K562 (cell line): ENCODE results near the gene MICAL2. TPM values are rescaled to one million over a fixed set of nuclear protein-coding genes. Genes with fewer than 3 reads are reported as not detected.

Source experiments
- ATAC-seq: fragments of 200-7000 bp; cut with Tn5 transposase; 3 replicates; pipeline ENCODE4 v1.9.1; 2020; ENCODE audit warnings: moderate library complexity
- BruUV-seq: library from RNA; stranded (reverse); fragments of 400-500 nt; replicated peaks from 2 replicates; lab custom pipeline; 2021; lab: Mats Ljungman, UMichigan
- CTCF ChIA-PET: fragments of 300-600 bp; formaldehyde crosslinking; extraction: SDS; loops from one replicate; lab custom pipeline; 2021; ENCODE audit warnings: low intra/inter-chr PET ratio; lab: Yijun Ruan, JAX
- POLR2A ChIA-PET: fragments of 300-600, 350-650 bp; sonication (Branson Sonifier 250); formaldehyde crosslinking; extraction: SDS; loops from one replicate; lab custom pipeline; 2021; ENCODE audit warnings: antibody characterized with exemption, inconsistent platforms; lab: Yijun Ruan, JAX
- DNase-seq, 4 experiments: peaks; one replicate each; pipeline versions ENCODE4 v3.0.0 to v3.0.0-alpha.2; 2011 to 2018; ENCODE audit warnings: low spot score in 3 of 4, mixed read lengths in 3 of 4; ENCODE audit errors: extremely low read depth in 1 of 4
- FAIRE-seq: peaks from 2 replicates; lab custom pipeline; 2011; peaks lifted over from hg19 to GRCh38; lab: Jason Lieb, UNC
- H2AFZ ChIP-seq: 2 replicates; pipeline ENCODE4 v1.6.0; 2011; ENCODE audit warnings: low read depth, low read length, control low read depth, inconsistent platforms
- H3K27ac ChIP-seq: fragments of 200-600 bp; 3 replicates; pipeline ENCODE4 v1.8.0; 2011; ENCODE audit warnings: low read depth, mild to moderate bottlenecking, control low read depth, inconsistent platforms, low read length, moderate library complexity, mixed read lengths; ENCODE audit errors: extremely low read depth
- H3K27me3 ChIP-seq, 2 experiments: fragments of 300-600 bp in 1 of 2; 2 replicates in 1 of 2; 3 replicates in 1 of 2; pipeline versions ENCODE4 v1.6.0 to v1.8.0; 2011; ENCODE audit warnings: inconsistent platforms in 2 of 2, low read length in 2 of 2, mild to moderate bottlenecking in 1 of 2, mixed read lengths in 1 of 2, moderate library complexity in 1 of 2; ENCODE audit not compliant: control insufficient read depth in 2 of 2, insufficient read depth in 2 of 2
- H3K36me3 ChIP-seq: fragments of 300-600 bp; 3 replicates; pipeline ENCODE4 v1.8.0; 2011; ENCODE audit warnings: mild to moderate bottlenecking, low read length, inconsistent platforms; ENCODE audit not compliant: control insufficient read depth, insufficient read depth
- H3K4me1 ChIP-seq, 2 experiments: fragments of 200-600 bp in 1 of 2; replicated peaks in 1 of 2; 2 replicates in 1 of 2; 3 replicates in 1 of 2; pipeline versions ENCODE4 v1.5.1 to v1.8.0; 2011; ENCODE audit warnings: inconsistent platforms in 2 of 2, low read length in 2 of 2, mild to moderate bottlenecking in 1 of 2, mixed read lengths in 1 of 2, moderate library complexity in 1 of 2; ENCODE audit not compliant: control insufficient read depth in 2 of 2, insufficient read depth in 2 of 2
- H3K4me2 ChIP-seq: 2 replicates; pipeline ENCODE4 v1.6.1; 2011; ENCODE audit warnings: low read length, control low read depth, inconsistent platforms, mixed read lengths; ENCODE audit not compliant: insufficient read depth
- H3K4me3 ChIP-seq: fragments of 200-600 bp; sonication (generic), shearing (Covaris generic); 2 replicates; pipeline ENCODE4 v1.5.1; 2016; ENCODE audit warnings: control low read depth, inconsistent platforms
- H3K79me2 ChIP-seq: fragments of 200-600 bp; 3 replicates; pipeline ENCODE4 v1.8.0; 2011; ENCODE audit warnings: low read length, inconsistent platforms; ENCODE audit not compliant: control insufficient read depth, insufficient read depth
- H3K9ac ChIP-seq, 2 experiments: 2 replicates each; pipeline versions ENCODE4 v1.6.0 to v1.6.1; 2011; ENCODE audit warnings: low read depth in 2 of 2, low read length in 2 of 2, control low read depth in 1 of 2, inconsistent platforms in 1 of 2, mild to moderate bottlenecking in 1 of 2, mixed read lengths in 1 of 2; ENCODE audit not compliant: insufficient read depth in 1 of 2
- H3K9me1 ChIP-seq: one replicate; pipeline ENCODE4 v1.6.0; 2011; ENCODE audit warnings: inconsistent platforms, mild to moderate bottlenecking, low read length, moderate library complexity; ENCODE audit not compliant: control insufficient read depth, insufficient read depth
- H3K9me3 ChIP-seq: replicated peaks from 2 replicates; pipeline ENCODE4 v1.5.1; 2011; ENCODE audit warnings: low read depth, low read length, inconsistent platforms; ENCODE audit not compliant: control insufficient read depth, insufficient read depth
- H4K20me1 ChIP-seq: replicated peaks from 2 replicates; pipeline ENCODE4 v1.6.1; 2011; ENCODE audit warnings: low read length, inconsistent platforms, mixed read lengths; ENCODE audit not compliant: control insufficient read depth, insufficient read depth
- EZH2 ChIP-seq: IDR thresholded peaks from 2 replicates; pipeline ENCODE4 v1.6.1; 2012; ENCODE audit warnings: low read depth, mild to moderate bottlenecking, inconsistent platforms, low read length, borderline replicate concordance
- TCF3 ChIP-seq: sonication (generic); formaldehyde crosslinking; IDR thresholded peaks from 2 replicates; pipeline ENCODE4 v1.4.0; 2020; ENCODE audit warnings: mild to moderate bottlenecking, missing genetic modification reagents
- YBX1 ChIP-seq: fragments of 450-650 bp; IDR thresholded peaks from 2 replicates; pipeline ENCODE4 v1.7.1; 2016; ENCODE audit warnings: mild to moderate bottlenecking
- WGBS: fragments of 100-300 bp; shearing (Covaris generic); methylation state at CpG from one replicate; pipeline ENCODE4 v1.1.6; 2016; ENCODE audit warnings: low coverage, mixed read lengths; ENCODE audit not compliant: insufficient coverage; ENCODE audit errors: missing lambda C conversion rate; 5-methylcytosine and 5-hydroxymethylcytosine counted together
- in situ Hi-C: fragments of 300-500 bp; cut with MboI; formaldehyde crosslinking; loops from 4 replicates; pipeline ENCODE4 v1.15.0; 2018; ENCODE audit warnings: inconsistent platforms, mixed read lengths
- intact Hi-C: fragments of 100-400 bp; cut with micrococcal nuclease; formaldehyde crosslinking; loops from 2 replicates; pipeline ENCODE4 v1.14.2; 2022
- polyA plus RNA-seq, 8 experiments: library from polyadenylated mRNA; depleted of rRNA in 4 of 8; stranded (reverse) in 5 of 8; unstranded in 3 of 8; fragments of >200 nt; fragmentation: Nextera tagmentation in 2 of 8; fragmentation: Illumina TruSeq in 1 of 8; extraction: Ambion mirVana in 2 of 8; extraction: Trizol in 1 of 8; gene quantifications; 2 replicates each; pipeline versions ENCODE4 v1.2.1 to v1.2.3, GENCODE V29; 2011 to 2014; ENCODE audit warnings: inconsistent platforms in 1 of 8, missing spikeins in 1 of 8
- total RNA-seq, 7 experiments: library from RNA; depleted of rRNA in 6 of 7; stranded (reverse); fragments of >200 nt in 6 of 7; fragmentation: Illumina TruSeq in 2 of 7; extraction: Trizol in 2 of 7; gene quantifications; 2 replicates each; pipeline versions ENCODE4 v1.2.1 to v1.2.3, GENCODE V29; 2011 to 2021; ENCODE audit warnings: low replicate concordance in 1 of 7
- TF ChIP-seq, protein P1 (sequence below), 2 experiments: fragments of 450-650 bp in 1 of 2; sonication (generic) in 1 of 2; formaldehyde crosslinking in 1 of 2; IDR thresholded peaks in 1 of 2; conservative IDR thresholded peaks in 1 of 2; 2 replicates each; pipeline versions ENCODE4 v1.6.1 to v1.8.1; 2016 to 2023; ENCODE audit warnings: mild to moderate bottlenecking in 2 of 2, moderate library complexity in 2 of 2, inconsistent platforms in 1 of 2, missing genetic modification reagents in 1 of 2

Gene MICAL2
- total and polyA plus RNA-seq, 9 of the 15 experiments (the other 6 are each of a cell fraction or from before 2014, with no cell fraction given): 4.7 to 64.2 (median 33.6) TPM

DNA sequence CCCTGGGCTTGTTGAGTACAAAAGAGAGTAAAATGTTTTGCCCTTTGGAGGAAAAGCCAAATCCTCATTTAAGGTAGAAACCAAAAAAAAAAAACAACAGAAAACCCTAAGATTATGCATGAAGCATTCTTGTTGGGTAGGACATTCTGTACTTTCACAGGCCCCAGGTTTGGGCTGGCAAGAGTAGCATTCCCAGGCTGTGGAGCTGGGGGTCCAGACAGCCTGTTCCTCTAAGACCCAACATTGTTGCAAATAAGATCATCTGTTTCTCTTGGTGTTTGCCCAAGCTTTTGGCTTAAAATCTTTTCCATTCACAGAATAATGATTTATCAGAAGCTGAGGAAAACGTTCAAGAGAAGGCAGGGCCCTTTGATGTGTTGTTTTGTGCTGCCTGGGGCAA lies 123.8 kb downstream of the MICAL2 start:
- 21% methylated on average over 1 of the region's 1 CpG for WGBS
- Histone ChIP-seq H3K27ac (no peak overlapping the region), H3K4me2 (no peak overlapping the region), H3K9me3 (no peaks in the 10 kb centered on the region), H3K9ac (no peak overlapping the region; a peak in 1 of 4 replicates), H3K9me1 (no peaks in the 10 kb centered on the region), H3K4me1 (peaks cover 0 to 7% of the 10 kb centered on the region in 2 experiments; a peak in 3 of 5 replicates), H2AFZ (no peak overlapping the region), H3K79me2 (no peaks in the 10 kb centered on the region), H4K20me1 (no peaks in the 10 kb centered on the region), H3K4me3 (no peak overlapping the region), H3K36me3 (peaks cover 47% of the 10 kb centered on the region), H3K27me3 (no peaks in the 10 kb centered on the region)
- in situ Hi-C loops (loop anchor here (5.0 kb wide), 1 partner anchor 147 kb away; no protein-coding TSS in a partner anchor), intact Hi-C loops (no loop called here)
- no peak for FAIRE-seq
- no TSS peak for BruUV-seq
- no peak for DNase-seq
- no peak for ATAC-seq
- ChIA-PET CTCF (interaction anchor here (0.7 to 3.0 kb wide), 2 partner anchors 25 to 186 kb away, joined by 3 to 29 read pairs; no protein-coding TSS in a partner anchor), POLR2A (interaction anchor here (1.3 to 2.0 kb wide), 3 partner anchors 8 to 97 kb away, joined by 3 to 7 read pairs (median 3); no protein-coding TSS in a partner anchor)
- TF ChIP-seq TCF3 (CRISPR knock-in tag) (no peak), YBX1 (no peak)

DNA sequence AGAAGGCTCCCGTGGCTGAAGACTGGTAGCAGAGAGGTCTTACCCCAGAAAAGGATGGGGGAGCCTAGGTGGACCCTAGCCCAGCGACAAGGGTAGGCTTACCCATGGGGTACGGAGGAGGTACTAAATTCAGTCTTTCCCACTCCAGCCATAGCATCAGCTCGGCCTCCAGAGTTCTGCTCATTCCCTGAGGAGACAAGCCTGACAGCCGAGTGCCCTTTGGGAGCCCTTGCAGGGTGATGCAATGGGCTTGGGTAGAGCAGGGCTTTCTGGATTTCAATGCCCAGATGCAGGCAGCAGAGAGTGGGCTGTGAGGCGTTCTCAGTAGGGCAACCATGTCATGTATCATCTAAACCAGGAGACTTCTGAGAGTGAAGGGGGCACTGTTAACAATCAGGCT lies 124.7 kb downstream of the MICAL2 start:
- 68% methylated on average over 4 of the region's 6 CpGs for WGBS
- no peaks in the 10 kb centered on the region for H3K9me3 ChIP-seq
- peaks cover 49% of the 10 kb centered on the region for H3K36me3 ChIP-seq
- H2AFZ ChIP-seq: no peak overlapping the region
- intact Hi-C loops: loop anchor here (5.0 kb wide), 1 partner anchor 78 kb away; no protein-coding TSS in a partner anchor
- CTCF ChIA-PET: interaction anchor here (3.0 to 3.9 kb wide), 2 partner anchors 147 to 187 kb away, joined by 29 to 42 read pairs; no protein-coding TSS in a partner anchor
- DNase-seq: no peak
- no peaks in the 10 kb centered on the region for H4K20me1 ChIP-seq
- H3K4me3 ChIP-seq: no peak overlapping the region
- TF ChIP-seq, protein P1, sequence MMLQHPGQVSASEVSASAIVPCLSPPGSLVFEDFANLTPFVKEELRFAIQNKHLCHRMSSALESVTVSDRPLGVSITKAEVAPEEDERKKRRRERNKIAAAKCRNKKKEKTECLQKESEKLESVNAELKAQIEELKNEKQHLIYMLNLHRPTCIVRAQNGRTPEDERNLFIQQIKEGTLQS (IDR thresholded peaks at IDR 0.05): peak; percentile 52
- TF ChIP-seq, protein P1 (CRISPR knock-in tag; conservative IDR thresholded peaks at IDR 0.05): no peak
- no peak for TF ChIP-seq EZH2
- TF ChIP-seq, all 486 proteins: peak for 1
- FAIRE-seq (no peak), ATAC-seq (no peak)
- no peak overlapping the region for H3K27ac ChIP-seq
- BruUV-seq: no TSS peak
- no peaks in the 10 kb centered on the region for H3K79me2 ChIP-seq
- H3K4me1 ChIP-seq: peaks cover 0 to 7% of the 10 kb centered on the region in 2 experiments; a peak in 3 of 5 replicates
- no peak overlapping the region for H3K9ac ChIP-seq
- in situ Hi-C loops: no loop called here
- POLR2A ChIA-PET: interaction anchor here (1.1 kb wide), 1 partner anchor 9 kb away, joined by 5 read pairs; no protein-coding TSS in a partner anchor
- no peak overlapping the region for H3K4me2 ChIP-seq
- no peaks in the 10 kb centered on the region for H3K27me3 ChIP-seq
- H3K9me1 ChIP-seq: no peaks in the 10 kb centered on the region
